AG10803 (cell line): ENCODE results near the gene PRXL2C.
"Not testable (repeated sequence)": the region's sequence is repeated elsewhere in the genome, so short reads cannot be mapped to it uniquely, and the experiment has no call there.

Source experiments
- DNase-seq: peaks from one replicate; pipeline ENCODE4 v3.0.0; 2010; ENCODE audit warnings: low read depth
- H3K4me3 ChIP-seq: 2 replicates; pipeline ENCODE4 v1.5.1; 2011; ENCODE audit warnings: mild to moderate bottlenecking, low read length, control low read depth
- TF ChIP-seq, protein P1 (sequence below): conservative IDR thresholded peaks from 2 replicates; pipeline ENCODE4 v1.5.1; 2011; ENCODE audit warnings: mild to moderate bottlenecking, low read length, control low read depth, inconsistent platforms

Gene PRXL2C

DNA sequence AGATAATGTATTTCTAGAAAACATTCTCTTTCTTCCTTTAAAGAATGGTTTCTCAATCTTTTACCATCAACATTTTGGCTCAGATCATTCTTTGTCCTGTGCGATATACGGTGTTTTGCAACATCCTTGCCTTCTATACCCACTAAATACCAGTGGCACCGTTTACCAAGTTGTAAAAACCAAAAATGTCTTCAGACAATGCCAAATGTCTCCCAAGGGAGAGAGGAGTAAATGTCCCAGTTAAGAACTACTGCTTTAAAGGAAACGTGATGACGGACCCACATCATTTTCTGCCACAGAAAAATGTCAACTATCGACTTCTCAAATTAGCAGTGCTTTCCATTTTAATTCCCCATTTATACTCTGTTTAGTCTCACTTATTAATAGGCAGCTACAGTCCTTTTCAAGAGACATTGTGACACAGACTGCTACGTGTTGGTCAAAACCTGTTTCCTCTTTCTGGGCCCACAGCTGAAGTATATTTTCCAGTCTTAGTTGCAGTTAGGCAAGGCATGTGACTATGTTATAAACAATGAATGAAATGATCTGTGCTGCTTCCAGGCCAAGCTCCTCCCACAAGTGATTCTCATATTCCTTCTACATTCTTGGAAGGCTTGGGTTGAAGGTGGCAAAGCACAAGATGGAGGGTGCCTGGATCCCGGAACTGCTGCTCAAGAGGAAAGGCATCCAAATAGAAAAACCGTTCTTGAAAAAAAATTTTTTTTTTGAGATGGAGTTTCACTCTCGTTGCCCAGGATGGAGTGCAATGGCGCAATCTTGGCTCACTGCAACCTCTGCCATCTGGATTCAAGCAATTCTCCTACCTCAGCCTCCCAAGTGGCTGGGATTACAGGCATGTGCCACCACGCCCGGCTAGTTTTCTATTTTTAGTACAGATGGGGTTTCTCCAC is 8.8 kb downstream of the PRXL2C start:
- peak overlapping the region; percentile 9 for H3K4me3 ChIP-seq
- TF ChIP-seq, protein P1, sequence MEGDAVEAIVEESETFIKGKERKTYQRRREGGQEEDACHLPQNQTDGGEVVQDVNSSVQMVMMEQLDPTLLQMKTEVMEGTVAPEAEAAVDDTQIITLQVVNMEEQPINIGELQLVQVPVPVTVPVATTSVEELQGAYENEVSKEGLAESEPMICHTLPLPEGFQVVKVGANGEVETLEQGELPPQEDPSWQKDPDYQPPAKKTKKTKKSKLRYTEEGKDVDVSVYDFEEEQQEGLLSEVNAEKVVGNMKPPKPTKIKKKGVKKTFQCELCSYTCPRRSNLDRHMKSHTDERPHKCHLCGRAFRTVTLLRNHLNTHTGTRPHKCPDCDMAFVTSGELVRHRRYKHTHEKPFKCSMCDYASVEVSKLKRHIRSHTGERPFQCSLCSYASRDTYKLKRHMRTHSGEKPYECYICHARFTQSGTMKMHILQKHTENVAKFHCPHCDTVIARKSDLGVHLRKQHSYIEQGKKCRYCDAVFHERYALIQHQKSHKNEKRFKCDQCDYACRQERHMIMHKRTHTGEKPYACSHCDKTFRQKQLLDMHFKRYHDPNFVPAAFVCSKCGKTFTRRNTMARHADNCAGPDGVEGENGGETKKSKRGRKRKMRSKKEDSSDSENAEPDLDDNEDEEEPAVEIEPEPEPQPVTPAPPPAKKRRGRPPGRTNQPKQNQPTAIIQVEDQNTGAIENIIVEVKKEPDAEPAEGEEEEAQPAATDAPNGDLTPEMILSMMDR, result no peak
- peak; percentile 99 for DNase-seq

DNA sequence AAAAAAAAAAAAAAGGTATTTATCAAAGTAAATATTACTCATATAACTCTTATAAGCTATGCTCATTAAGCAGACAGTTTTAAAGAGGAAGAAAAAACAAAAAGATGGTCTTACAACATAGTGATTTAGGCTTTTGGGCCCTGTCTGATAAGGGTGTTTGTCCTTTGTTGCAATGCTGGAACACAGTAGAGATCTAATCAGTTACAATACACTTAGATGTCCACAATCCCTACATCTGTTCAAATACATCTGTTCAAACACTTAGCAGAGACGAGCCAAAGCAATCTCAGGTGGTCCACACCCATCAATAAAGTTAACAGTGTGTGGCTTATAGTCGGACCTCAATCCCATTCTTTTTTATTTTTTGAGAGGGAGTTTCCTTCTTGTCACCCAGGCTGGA is 11.0 kb downstream of the PRXL2C start:
- H3K4me3 ChIP-seq, result no peak overlapping the region

DNA sequence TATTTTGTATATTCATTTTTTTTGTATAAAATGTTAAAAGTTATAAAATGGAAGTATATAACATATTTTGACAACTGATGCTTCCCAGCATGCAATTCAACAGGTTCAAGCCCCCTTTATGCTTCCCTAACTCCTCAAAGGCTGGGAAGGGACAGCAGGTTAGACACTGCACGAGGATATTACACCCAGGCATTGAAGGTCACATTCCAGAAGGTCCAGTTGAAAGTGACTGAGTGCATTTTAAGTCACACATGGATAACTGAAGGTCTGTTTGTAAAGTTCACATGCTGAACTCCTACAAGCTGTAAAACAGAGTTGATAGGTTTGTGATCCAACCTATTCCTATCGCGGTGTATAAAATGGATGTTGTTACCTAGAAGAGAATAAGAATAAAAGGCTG is 13.6 kb downstream of the PRXL2C start:
- TF ChIP-seq, protein P1, result no peak
- no peak overlapping the region for H3K4me3 ChIP-seq

More for the DNA sequence above, 11.0 kb downstream of the PRXL2C start:
- TF ChIP-seq, protein P1, result no peak
- DNase-seq, result no peak

DNA sequence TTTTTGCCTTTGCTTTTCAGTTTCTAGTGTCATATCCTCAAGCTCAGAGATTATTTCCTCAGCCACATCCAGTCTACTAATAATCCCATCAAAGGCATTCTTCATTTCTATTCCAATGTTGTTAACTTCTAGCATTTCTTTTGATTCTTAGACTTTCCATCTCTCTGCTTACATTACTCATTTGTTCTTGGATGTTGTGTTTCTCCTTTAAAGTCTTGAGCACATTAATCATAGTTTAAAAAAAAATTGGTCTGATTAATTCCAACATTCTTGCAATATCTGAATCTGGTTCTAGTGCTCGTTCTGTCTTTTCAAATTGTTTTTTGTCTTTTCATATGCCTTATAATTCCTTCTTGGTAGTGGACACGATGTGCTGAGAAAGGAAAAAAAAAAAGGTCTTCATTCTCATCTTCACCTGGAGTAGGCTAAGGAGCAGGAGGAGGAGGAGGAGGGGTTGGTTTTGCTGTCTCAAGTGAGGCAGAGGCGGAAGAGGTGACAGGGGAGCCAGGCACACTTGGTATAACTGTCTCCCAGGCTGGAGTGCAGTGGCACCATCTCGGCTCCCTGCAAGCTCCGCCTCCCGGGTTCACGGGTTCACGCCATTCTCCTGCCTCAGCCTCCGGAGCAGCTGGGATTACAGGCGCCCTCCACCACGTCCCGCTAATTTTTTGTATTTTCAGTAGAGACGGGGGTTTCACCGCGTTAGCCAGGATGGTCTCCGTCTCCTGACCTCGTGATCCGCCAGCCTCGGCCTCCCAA is 16.3 kb downstream of the PRXL2C start:
- H3K4me3 ChIP-seq, result no peak overlapping the region
- DNase-seq, result no peak
- TF ChIP-seq, protein P1, result no peak

More for the DNA sequence above, 13.6 kb downstream of the PRXL2C start:
- DNase-seq, result no peak

DNA sequence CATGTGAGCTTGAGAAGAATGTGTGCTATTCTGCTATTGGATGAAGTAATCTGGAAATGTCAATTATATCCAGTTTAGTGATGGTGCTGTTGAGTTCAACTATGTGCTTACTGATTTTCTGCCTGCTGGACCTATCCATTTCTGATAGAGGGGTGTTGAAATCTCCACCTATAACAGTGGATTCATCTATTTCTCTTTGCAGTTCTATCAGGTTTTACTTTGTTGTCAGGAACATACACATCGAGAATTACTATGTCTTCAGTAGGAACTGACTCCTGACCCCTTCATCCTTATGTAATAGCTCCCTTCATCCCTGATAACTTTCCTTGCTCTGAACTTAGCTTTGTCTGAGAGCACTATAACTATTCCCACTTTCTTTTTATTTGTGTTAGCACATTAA is 18.7 kb downstream of the PRXL2C start:
- TF ChIP-seq, protein P1, result no peak
- no peak for DNase-seq
- H3K4me3 ChIP-seq, result no peak overlapping the region

DNA sequence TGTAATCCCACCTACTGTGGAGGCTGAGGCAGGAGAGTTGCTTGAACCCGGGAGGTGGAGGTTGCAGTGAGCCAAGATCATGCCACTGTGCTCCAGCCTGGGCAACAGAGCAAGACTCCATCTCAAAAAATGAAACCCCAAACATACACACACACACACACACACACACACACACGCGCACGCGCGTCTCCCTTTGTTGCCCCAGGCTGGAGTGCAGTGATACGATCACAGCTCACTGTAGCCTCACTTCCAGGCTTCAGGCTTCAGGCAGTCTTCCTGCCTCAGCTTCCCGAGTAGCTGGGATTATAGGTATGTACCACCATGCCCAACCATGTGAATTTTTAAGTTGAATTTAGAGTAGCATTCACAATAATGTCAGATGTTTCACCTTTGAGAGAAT is 21.5 kb downstream of the PRXL2C start:
- not testable (repeated sequence) for H3K4me3 ChIP-seq, DNase-seq

DNA sequence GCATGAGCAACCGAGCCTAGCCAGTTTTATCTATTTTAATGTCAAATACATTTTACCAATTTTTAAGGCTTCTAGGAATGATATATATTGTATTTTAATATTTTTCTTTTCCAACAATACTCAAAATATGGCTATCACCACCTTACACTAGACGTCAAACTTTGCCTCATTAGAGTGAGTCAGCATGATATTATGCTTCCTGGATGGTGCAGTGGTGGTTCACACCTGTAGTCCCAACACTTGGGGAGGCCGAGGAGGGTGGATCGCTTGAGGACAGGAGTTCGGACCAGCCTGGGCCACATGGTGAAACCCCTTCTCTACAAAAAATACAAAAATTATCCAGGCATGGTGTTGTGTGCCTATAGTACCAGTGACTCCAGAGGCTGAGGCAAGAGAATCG is 28.2 kb downstream of the PRXL2C start:
- no peak for DNase-seq
- no peak overlapping the region for H3K4me3 ChIP-seq
- TF ChIP-seq, protein P1, result no peak
